ENCODE results near the gene BDKRB2.
"Not testable (repeated sequence)": the region's sequence is repeated elsewhere in the genome, so short reads cannot be mapped to it uniquely, and the experiment has no call there.

Gene BDKRB2

GRCh38 chr14:96227428-96227827 lies 22.8 kb downstream of the BDKRB2 start:
- no peak for DNase-seq

GRCh38 chr14:96229315-96229714 lies 24.7 kb downstream of the BDKRB2 start:
- DNase-seq: no peak

GRCh38 chr14:96231056-96231455 lies 26.4 kb downstream of the BDKRB2 start:
- no peak for DNase-seq

DNA sequence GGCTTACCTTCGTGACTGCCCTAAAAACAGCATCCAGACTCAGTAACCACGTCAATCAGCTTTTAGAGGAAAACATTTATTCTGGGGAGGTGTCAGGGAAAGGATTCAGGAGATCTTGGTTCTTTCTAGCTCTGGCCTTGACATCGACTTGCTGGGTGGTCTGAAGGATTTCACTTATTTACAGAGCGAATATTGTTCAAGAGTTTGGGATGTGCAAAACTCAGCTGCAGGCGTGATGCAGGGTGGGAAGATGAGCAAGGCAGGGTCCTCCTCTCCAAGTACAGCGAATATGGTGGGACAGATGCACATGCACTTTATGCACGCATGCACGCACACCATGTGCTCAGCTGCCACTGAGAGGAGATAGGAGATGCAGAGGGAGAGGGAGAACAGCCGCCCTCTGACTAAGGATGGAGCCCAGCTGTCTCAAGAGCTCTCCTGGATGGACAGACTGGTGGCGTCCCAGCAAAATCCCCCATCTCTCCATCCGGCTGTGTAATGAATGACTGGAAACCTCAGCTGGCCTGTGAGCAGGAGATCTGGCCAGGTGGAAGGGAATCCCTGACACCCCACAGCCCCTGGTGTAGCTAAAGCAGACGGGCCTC lies 27.0 kb downstream of the BDKRB2 start:
- DNase-seq: peak; percentile 59

GRCh38 chr14:96232506-96232905 lies 27.9 kb downstream of the BDKRB2 start:
- DNase-seq: no peak

DNA sequence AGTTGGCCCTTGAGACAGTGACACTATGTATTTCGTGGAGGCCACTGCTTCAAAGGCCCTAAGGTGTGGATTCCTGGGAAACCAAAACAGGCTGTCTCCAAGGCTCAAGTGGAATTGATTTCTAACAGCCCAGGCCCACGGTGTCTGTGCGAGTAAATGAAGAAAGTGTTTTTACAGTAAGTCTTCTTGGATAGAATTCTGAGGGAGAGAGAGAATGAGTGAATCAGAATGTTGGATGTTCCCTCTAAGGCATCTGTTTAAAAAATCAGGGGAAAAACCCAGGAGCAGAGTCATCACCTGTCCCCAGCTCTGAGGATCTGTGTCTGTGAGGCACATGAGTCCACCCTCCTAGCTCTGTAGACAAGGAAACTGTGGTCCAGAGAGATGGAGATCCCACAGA lies 29.0 kb downstream of the BDKRB2 start:
- DNase-seq: no peak

DNA sequence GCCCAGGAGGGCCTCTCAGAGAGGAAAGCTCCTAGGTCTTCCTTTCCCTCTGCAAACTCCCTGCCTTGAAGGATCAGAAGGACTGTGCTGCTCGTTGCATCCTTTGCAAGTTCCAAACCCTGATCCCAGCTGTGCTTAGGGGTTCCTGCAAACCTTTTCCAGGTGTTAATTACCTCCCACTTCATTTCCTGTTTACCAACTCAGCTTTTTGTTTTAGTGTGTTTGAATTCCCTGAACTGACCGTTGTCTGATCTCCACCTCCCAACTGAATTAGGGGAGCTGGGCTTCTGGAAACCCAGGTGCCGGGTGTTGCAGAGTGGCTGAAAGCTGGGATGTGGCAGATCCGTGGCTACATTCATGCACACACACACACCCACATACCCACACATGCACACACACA lies 30.8 kb downstream of the BDKRB2 start:
- no peak for DNase-seq

DNA sequence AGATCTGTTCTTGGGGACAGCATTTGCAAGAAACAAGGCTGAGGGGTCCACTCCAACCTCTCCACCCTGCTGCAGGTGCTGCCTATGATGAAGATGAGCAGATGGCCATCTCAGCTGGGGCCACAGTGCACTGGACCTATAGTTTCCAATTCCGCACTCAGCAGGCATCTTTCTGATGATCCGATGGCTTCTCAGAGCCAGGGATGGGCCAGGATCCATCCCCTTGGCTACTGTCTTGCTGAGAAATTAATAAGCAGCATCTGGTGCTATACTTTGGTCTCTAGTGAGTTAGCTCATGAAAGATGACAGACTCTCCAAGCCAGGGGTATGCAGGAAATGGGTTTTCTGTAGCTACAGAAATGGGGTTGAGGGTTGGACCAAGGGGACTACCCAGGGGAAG lies 33.0 kb downstream of the BDKRB2 start:
- no peak for DNase-seq

DNA sequence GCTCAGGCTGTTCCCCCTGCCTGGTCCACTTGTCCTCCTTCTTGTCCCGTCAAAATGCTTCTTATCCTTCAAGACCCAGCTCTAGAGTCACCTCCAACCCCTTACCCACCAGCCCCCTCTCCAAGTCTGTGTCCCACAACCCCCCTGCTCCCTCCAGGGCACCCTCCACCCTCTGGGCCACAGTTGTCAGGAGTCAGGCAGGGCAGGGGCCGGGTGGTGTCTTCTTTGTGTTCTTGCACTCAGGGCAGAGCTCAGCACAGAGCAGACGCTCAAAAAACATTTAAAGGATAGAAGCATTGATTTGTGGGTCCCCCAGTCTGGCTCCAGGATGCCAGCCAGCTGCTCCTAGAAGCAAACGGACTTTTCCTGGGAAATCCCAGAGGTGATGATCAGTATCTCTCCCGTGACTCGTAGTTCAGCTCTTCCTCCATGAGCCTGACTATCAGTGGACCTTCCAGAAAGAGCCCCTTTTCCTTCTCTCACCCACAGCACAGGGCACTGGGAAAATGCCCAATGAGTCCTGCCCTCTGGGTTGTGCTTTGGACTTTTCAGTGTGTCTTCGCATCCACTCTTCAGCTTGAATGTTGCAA lies 34.1 kb downstream of the BDKRB2 start:
- no peak for DNase-seq

DNA sequence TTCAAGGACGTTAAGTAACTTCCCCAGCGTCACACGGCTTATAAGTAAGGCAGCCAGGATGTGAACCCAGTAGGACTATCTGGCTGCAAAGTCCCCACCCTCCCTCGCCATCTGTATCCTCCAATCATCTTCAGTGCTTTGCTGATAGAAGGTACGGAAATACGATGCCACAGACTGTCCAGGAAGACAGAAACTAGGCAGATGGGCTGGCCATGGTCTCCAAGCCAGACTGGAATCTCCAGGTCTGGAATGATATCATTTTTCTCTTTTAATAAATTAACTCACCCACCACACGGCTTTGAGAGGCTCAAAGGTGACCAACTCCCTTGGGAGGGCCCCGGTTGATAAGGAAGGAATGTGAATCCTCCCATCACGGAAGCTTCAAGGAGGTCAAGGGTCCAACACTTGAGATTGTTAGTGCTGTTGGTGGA lies 35.1 kb downstream of the BDKRB2 start:
- no peak for DNase-seq

DNA sequence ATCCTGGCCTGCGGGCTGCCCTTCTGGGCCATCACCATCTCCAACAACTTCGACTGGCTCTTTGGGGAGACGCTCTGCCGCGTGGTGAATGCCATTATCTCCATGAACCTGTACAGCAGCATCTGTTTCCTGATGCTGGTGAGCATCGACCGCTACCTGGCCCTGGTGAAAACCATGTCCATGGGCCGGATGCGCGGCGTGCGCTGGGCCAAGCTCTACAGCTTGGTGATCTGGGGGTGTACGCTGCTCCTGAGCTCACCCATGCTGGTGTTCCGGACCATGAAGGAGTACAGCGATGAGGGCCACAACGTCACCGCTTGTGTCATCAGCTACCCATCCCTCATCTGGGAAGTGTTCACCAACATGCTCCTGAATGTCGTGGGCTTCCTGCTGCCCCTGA lies 36.0 kb downstream of the BDKRB2 start:
- no peak for DNase-seq

DNA sequence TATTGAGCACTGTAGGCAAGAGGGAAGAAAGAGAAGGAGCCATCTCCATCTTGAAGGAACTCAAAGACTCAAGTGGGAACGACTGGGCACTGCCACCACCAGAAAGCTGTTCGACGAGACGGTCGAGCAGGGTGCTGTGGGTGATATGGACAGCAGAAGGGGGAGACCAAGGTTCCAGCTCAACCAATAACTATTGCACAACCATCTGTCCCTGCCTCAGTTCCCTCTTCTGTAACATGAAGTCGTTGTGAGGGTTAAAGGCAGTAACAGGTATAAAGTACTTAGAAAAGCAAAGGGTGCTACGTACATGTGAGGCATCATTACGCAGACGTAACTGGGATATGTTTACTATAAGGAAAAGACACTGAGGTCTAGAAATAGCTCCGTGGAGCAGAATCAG lies 37.5 kb downstream of the BDKRB2 start:
- DNase-seq: no peak

DNA sequence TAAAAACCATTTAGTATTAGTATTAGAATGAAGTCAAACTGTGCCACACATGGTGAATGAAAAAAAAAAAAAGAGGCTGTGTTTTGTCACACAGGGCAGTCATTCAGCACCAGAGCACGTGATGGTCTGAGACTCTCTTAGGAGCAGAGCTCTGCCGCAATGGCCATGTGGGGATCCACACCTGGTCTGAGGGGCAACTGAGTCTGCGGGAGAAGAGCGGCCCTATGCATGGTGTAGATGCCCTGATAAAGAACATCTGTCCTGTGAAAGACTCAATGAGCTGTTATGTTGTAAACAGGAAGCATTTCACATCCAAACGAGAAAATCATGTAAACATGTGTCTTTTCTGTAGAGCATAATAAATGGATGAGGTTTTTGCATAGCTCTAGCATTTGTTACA lies 39.1 kb downstream of the BDKRB2 start:
- no peak for DNase-seq

GRCh38 chr14:96245074-96245473 lies 40.4 kb downstream of the BDKRB2 start:
- DNase-seq: not testable (repeated sequence)

DNA sequence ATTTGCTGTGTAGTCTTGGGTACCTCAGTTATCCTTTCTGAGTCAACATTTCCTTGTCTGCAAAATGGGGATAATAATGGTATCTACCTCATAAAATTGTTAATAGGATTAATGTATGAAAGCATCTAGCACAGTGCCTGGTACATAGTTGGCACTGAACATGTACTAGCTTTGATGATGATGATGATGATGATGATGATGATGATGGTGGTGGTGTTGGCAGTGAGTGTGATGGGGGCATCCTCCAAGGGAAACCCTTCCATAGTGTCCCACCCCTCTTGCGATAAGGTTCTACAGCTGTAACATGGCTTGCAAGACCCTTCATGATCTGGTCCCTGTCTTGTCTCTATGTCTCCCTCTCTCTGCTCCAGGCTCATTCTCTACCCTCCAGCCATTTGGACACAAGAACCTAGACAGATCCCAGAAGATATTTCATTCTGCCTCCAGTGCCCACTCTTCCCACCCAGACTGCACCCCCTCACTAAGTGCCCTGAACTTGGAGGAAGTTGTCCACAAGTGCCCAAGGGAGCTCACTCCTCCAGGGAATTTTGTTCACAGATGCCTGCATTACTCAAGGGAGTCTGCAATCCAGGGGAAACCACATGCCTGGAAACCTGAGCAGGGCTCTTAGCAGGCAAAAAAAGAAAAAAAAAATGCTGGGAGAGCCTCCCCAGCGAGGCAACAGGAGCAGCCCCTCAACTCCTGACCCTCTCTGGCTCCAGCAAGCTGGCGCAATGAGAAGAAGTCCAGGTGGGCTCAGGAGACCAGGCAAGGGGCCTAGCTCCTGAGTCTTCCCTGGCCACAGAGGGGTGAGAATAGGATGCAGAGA lies 41.3 kb downstream of the BDKRB2 start:
- no peak for DNase-seq

GRCh38 chr14:96246539-96246847 lies 41.9 kb downstream of the BDKRB2 start:
- no peak for DNase-seq

GRCh38 chr14:96247031-96247430 lies 42.4 kb downstream of the BDKRB2 start:
- no peak for DNase-seq

- DNase-seq: no peak
Measured at GRCh38 chr14:96249029-96249428, 44.4 kb downstream of the BDKRB2 start.

DNA sequence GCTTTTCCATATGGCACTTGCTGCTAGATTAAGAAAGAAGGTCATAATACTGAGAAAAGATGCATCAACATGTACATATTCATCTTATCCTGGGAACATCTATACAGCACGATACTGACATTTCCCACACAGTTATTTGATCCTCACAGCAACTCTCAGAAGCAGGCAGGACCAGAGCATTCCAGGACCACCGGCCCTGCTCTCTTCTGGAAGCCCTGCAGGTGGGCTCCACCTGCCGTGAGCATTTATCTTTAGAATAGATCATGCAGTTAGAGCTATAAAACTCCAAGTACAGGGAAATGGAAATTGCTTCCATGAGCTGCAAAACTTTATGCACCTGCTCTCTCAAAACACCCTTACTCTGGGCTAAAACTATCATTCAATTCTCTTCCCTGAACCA lies 45.8 kb downstream of the BDKRB2 start:
- no peak for DNase-seq

GRCh38 chr14:96251656-96252155 lies 47.1 kb downstream of the BDKRB2 start:
- DNase-seq: no peak

- DNase-seq: peak; percentile 70
Measured at GRCh38 chr14:96252323-96252998, 47.8 kb downstream of the BDKRB2 start.

GRCh38 chr14:96252999-96253539 lies 48.4 kb downstream of the BDKRB2 start:
- no peak for DNase-seq

GRCh38 chr14:96254687-96255086 lies 50.0 kb downstream of the BDKRB2 start:
- DNase-seq: no peak

Data from right hindlimb (tissue), 1 donor.